HG02981 (cell line): ENCODE data around the gene NHERF2.

Experiments used
- ATAC-seq: cut with Tn5 transposase; IDR thresholded peaks from one replicate; pipeline ENCODE4 v1.9.1; 2021; ENCODE audit warnings: mild to moderate bottlenecking, moderate library complexity; ENCODE audit not compliant: unreplicated experiment

NHERF2 gene

GRCh38 chr16:2078691-2079090 is 52.0 kb downstream of the NHERF2 start:
- ATAC-seq: no peak

DNA sequence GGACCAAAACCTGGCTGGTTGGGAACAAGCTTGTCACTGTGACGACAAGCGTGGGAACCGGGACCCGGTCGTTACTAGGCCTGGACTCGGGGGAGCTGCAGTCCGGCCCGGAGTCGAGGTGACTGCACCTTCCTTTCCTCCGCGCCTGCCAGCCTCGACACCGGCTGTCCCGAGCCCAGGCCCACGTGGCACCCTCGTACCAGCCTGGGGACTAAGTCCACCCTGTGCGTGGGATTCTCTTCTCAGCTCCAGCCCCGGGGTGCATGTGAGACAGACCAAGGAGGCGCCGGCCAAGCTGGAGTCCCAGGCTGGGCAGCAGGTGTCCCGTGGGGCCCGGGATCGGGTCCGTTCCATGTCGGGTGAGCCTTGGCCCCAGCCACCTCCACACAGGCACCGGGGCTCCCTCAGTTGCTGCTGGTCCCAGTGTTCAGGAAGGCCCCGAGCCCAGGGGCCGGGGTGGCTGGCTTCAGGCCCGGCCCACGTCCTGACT is 52.7 kb downstream of the NHERF2 start:
- no peak for ATAC-seq

GRCh38 chr16:2079991-2080390 is 53.3 kb downstream of the NHERF2 start:
- ATAC-seq: no peak

DNA sequence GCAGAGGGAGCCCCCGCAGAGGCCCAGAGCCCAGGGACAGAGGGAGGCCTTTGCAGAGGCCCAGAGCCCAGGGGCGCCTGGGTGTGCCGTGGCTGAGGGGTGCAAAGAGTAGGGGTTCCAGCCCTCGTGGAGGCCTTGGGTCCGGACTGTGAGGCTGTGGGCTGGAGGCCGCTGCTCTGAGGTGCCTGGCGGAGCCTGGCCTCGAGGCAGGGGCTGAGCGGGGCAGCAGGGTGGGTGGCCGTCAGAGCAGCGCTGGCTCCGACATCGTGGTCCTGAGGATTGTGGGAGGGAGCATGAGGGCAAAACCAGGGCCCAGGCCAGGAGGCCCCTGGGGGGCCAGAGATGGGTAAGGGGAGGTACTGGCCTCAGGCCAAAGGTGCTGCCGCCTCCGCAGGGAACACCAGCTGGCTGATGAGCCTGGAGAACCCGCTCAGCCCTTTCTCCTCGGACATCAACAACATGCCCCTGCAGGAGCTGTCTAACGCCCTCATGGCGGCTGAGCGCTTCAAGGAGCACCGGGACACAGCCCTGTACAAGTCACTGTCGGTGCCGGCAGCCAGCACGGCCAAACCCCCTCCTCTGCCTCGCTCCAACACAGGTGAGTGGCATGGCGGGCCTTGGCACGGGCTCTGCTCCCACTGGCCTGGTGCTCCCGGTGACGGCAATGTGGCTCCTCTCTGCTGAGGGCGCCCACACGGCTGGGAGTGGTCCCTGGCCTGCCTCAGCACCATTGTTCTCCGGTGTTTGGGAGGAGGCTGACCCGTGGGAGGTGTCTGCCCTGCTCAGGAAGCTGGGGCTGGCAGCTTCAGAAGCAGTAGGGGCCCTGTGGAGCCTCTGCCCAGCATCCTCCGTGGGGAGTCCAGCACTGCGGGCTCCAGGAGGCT is 54.7 kb downstream of the NHERF2 start:
- ATAC-seq: no peak

DNA sequence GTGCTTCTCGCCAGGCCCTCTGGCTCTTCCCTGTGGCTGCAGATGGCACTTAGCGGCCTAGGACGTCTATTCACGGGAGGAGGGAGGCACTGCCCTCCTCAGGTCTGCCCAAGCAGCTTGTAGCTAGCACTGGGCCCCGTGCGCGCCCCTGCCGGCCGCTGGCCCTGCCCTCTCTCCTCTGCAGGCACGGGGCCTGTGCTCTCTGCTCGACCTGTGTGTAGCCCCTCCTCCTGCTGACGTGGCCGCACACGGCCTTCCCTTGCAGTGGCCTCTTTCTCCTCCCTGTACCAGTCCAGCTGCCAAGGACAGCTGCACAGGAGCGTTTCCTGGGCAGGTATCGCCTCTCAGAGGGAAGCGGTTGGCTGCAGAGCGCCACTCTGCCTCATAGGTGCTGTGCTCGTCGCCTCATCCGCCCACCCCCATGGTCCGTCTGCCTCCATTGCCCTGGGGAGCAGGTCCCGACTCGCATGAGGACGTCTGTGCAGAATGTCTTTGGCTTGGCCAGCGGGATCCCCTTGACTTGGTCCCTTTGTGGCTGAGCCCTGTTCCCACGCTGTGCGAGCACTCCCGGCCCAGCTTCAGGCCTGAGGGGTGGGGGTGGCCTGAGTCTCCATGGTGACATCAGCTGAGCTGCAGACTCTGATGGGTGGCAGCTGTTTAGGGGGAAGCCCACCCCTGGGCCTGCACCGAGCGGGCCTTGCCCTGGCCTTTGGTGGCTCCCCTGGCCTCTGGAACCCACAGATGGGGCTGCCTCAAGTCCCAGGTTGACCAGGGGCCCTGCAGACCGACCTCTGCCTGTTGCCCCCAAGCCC is 55.7 kb downstream of the NHERF2 start:
- ATAC-seq: no peak

DNA sequence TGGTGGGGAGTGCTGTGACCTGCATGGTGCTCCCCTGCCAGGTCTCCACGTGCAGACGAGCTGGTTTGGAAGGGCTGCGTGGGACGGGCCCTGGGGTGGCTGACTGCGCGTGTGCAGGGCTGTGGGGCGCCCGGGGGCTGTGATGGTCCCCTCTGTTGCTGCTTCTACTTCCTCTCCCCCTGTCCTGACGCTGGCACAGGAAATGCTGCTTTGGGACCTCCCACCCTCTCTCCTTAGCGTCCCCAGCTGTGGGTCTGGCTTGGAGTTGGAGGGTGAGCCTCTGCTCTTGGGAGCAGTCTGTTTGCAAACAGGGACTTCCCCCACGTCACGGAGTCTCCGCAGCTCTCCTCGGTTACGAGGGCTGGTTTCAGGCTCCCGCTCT is 56.3 kb downstream of the NHERF2 start:
- no peak for ATAC-seq

GRCh38 chr16:2083409-2083808 is 56.7 kb downstream of the NHERF2 start:
- no peak for ATAC-seq

- no peak for ATAC-seq
Measured at GRCh38 chr16:2083876-2084780, 57.4 kb downstream of the NHERF2 start.

DNA sequence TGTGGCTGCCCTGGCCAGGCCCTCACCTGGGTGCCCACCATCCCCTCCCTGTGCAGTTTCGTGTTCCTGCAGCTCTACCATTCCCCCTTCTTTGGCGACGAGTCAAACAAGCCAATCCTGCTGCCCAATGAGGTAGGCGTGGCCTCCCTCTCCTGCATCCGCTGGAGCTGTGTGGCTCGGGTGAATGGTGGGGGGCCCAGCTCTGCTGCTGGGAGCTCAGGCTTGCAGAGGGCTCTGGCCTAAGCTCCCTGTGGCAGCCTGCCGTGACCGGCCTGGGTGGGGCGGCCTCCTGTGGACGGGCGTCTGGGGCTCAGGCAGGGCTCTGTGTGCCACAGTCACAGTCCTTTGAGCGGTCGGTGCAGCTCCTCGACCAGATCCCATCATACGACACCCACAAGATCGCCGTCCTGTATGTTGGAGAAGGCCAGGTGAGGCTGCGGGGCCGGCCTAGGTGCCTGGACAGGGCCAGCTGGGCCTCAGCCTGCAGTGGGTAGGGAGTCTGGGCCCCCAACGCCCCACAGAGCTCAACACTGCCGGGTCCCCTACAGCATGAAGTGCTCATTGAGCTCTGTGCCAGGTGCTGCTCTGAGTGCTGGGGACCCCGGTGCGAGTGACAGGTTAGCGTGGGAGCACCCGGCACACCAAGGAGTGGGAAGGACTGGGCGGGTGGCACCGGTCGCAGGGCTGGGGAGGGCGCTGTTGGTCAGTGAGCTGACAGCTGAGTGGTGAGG is 58.4 kb downstream of the NHERF2 start:
- ATAC-seq: no peak

- ATAC-seq: no peak
Measured at GRCh38 chr16:2085669-2086068, 59.0 kb downstream of the NHERF2 start.

- ATAC-seq: no peak
Measured at GRCh38 chr16:2086106-2086742, 59.5 kb downstream of the NHERF2 start.

- no peak for ATAC-seq
Measured at GRCh38 chr16:2086812-2087747, 60.4 kb downstream of the NHERF2 start.

DNA sequence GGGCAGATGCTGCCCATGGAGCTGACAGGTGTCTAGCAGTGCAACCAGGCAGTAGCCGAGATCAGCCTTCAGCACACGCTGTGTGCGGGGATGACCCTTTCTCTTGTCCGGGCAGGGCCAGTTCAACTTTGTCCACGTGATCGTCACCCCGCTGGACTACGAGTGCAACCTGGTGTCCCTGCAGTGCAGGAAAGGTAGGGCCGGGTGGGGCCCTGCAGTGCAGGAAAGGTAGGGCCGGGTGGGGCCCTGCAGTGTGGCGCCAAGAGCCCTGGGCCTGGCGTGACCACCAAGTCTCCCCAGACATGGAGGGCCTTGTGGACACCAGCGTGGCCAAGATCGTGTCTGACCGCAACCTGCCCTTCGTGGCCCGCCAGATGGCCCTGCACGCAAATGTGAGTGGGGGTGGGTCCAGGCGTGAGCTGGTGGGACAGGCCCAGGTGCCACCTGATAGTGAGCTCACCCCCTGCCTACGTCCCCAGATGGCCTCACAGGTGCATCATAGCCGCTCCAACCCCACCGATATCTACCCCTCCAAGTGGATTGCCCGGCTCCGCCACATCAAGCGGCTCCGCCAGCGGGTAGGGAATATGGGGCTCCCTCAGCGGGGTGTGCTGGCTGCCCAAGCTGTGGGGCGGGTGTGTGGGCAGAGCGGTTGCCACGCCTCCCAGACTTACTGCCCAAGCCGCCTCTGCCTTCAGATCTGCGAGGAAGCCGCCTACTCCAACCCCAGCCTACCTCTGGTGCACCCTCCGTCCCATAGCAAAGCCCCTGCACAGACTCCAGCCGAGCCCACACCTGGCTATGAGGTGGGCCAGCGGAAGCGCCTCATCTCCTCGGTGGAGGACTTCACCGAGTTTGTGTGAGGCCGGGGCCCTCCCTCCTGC is 61.3 kb downstream of the NHERF2 start:
- no peak for ATAC-seq
